ENCODE results near the gene ZBED1.
A peak's percentile ranks its signal among the peaks of the same experiment; 100 is the strongest.
"Not testable (repeated sequence)": the region's sequence is repeated elsewhere in the genome, so short reads cannot be mapped to it uniquely, and the experiment has no call there.

ZBED1 gene

GRCh38 chrX:2495595-2495994, 5.2 kb downstream of the ZBED1 start:
- no peak for DNase-seq

- DNase-seq: no peak
These were observed 8.1 kb downstream of the ZBED1 start for GRCh38 chrX:2492531-2493218.

DNA sequence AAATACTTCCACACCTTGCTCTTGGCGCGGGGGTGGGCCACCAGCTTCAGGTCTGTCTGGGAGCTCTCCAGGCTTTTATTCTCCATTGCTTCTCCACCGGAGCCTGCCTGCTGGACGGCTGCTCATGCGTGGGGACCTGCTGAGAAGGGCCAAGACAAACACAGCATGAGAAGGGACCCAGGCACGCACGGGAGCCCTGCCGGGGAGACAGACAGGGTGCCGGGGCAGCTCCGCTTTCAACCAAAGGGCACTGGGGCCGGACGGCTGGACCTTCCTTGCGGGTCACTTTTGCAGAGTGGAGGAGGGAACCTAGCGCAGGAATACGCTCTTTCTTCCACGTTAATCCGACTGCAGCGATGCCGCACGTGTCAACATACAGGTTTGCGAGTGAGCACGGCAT, 10.1 kb downstream of the ZBED1 start:
- no peak for DNase-seq

DNA sequence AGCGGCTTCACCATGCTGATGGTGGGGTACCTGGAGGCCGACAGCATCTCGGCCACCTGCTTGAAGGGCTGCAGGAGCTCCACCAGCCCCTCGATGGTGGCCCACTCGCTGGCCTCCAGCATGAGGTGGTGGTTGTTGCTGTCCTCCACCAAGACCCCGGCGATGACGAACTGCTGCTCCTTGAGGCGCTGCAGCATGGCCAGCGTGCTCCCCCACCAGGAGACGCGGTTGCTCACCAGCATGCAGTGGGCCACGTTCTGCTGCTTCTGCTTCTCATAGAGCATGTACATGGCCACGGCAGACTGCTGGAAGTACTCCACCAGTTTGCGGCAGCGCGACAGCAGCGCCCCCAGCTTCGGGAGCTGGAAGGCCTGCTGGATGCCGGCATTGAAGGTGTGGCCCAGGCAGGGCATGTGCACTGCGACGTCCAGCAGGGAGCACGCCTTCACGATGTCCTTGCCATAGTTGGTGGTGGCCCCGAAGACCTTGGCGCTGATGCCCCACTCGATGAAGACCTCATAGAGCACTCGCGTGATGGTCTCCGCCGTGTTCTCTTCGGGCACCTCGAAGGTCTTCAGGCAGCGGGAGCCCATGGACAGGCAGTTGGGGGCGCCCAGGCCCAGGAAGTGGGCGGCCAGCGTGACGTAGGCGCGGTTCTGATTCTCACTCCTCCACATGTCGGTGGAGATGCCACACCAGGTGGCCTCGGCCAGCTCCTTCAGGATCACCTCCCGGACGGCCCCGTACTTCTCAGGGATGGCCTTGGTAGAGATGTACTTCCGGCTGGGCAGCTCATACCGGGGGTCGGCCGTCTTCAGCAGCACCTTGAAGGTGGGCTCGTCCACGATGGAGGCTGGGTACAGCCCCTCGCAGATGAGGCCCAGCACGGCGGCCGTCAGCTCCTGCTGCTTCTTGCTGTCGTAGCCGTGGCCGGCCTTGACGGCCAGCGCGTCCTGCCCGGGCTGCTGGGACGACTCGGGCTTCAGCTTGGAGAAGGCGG, 11.0 kb downstream of the ZBED1 start:
- no peak for DNase-seq

DNA sequence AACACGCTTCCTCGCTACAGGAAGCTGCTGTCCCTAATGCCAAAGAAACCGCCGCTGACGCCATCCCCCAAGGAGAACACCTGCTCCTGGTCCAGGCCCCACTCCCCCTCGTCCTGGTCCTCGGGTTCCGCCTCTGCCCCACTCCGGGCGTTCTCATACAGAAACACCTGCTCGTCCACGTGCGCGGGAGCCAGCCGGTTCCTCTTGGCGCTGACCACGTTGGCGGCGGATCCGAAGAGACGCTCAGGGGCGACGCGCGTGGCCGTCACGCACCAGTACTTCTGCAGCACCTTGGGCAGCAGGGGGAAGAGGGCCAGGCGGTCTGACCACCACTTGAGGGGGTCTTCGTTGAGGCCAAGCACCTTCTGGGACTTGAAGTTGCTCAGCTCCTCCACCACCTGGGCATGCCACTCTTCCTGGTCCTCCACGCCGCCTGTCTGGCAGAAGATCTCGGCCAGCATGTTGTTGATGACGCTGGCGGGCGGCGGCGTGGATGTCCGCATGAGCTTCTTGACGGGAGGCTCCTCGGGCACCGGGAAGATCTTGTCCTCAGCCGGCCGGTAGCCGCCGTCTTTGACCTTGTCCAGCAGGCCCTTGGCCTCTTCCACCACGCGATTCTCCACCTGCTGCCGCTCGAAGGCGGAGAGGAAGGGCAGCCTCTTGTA, 12.0 kb downstream of the ZBED1 start:
- no peak for DNase-seq

DNA sequence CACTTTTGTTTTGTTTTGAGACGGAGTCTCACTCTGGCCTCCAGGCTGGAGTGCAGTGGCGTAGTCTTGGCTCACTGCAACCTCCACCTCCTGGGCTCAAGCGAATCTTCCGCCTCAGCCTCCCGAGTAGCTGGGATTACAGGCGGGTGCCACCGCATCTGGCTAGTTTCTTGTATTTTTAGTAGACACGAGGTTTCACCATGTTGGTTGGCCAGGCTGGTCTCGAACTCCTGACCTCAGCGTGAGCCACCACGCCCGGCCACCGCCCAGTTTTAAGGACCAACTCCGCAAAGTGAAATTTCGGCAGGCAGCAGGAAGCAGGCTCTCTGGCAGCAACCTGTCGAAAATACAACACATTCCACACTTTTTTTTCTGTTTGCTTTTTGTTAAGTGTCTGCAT, 13.4 kb downstream of the ZBED1 start:
- DNase-seq: no peak

DNA sequence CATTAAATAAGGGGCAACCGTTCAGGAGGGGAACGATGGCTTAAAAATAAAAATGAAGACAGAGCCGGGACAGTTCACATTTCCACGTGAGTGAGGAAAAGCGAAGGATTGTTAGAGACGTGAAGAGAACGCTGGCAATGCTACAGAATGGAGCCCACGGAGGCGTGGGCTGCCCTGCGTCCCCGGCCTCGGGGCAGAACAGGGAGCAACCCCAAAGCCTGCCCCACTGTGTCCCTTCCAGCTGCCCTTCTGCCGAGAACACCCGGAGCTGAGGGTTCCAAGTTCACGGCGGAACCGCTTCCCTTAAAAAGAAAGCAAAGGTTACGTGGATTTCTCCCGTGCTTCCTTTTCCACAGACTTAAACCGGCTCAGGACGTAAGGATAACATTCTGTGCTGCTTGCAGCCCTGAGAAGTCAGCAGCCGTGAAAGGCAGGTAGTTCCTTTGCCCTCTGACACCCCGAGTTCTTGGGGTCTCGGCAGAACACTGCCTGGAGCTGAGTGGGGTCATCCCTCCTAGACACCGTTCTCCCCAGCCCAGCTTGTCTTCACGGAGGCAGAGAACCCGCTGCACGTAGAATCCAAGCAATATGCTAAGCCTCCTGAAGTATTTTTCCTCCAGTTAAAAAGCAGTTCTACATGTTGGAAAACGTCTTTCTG, 14.2 kb downstream of the ZBED1 start:
- no peak for DNase-seq

GRCh38 chrX:2485789-2486345, 14.9 kb downstream of the ZBED1 start:
- DNase-seq: peak; percentile 23

DNA sequence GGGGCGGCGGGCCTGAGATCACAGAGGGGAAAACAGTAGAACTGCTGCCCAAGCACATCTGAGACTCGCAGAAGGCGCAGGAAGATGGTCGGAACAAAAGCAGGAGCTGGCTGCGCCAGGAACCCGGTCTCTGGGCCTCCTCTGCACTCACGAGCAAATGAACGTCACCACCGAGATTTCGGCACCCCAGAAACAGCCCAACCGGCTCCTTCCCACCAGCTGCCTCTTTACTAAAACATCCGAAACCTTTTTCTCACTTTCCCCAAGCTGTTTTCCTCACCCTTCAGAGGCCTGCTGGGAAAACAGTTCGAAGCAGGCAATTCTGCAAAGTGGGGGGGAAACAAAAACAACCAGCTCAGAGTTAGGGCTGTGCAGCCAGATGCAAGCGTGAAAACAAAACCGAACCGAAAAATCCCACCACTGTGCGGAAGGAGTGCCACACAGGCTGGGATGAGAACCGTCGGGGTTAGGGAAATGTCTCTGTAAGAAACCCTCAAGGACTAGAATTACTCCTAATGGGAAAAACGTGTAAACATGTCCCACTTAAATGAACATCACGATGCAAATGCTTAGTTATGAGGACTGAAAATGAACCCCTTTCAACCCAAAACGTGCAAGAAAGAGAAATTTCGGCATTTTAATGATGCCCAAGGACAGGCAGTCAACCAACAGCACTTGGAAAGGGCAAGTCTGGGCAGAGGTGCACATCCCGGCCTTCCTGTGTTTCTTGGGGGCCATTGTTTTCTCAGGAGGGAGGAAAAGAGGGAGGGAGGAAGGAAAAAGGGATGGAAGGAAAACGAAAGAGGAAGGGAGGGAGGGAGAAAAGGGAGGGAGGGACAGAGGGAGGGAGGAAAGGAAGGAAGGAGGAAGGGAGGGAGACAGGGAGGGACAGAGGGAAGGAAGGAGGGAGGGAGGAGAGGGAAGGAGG, 15.8 kb downstream of the ZBED1 start:
- peak; percentile 37 for DNase-seq

DNA sequence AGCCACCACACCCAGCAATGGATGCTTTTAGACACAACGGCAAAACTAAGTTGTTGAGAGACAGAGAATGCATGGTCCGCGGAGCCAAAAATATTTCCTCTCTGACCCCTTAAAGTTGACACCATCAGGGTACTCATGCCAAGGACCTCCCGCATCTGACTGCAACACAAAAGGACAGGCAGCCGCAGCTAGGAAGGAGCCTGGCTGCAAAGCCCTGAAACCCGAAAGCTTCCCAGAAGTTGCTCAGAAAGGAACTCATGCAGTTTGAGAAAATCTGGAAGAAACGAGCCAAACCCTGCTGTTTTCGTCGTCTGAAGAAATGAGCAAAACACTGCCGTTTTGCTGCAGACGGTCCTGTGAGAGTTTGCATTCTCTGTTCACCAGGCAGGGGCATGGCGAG, 16.5 kb downstream of the ZBED1 start:
- no peak for DNase-seq

DNA sequence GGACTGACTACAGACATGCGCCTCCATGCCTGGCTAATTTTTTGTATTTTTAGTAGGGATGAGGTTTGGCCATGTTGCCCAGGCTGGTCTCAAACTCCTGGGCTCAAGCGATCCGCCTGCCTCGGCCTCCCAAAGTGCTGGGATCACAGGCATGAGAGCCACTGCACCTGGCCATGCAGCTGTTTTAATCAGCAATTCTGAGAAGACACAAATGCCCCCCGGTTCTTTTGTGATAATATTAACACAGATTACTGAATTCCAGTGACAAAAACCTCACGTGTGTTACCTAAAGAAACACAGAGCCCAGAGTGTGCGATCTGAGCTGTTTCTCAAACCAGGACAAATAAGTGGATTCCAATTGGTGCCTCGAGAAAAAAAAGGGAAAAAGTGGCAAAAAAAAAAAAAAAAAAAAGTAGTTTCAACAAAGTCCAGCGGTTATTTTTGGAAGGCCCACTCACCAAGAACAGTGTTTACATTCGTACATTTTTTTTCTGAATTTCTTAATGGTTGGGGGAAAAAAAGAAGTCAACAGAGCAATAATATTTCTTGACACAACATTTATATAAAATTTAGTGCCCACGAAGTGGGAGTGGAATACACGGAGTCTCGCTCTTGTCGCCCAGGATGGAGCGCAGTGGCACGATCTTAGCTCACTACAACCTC, 17.2 kb downstream of the ZBED1 start:
- no peak for DNase-seq

- not testable (repeated sequence) for DNase-seq
These were observed 19.2 kb downstream of the ZBED1 start for GRCh38 chrX:2481597-2481996.

DNA sequence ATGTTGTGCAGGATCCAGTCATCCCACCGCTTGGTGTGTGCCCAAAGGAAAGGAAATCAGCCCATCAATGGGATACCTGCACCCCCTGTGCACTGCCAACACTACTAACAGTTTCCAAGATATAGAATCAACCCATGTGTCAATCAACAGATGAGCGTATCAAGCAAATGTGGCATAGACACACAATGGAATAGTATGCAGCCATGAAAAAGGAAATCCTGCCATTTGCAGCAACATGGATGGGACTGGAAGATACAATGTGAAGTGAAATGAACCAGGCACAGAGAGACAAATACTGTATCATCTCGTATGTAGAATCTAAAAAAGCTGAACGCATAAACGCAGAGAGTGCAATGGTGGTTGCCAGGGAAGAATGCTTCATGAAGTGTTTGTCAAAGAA, 20.8 kb downstream of the ZBED1 start:
- DNase-seq: not testable (repeated sequence)

- no peak for DNase-seq
These were observed 21.4 kb downstream of the ZBED1 start for GRCh38 chrX:2479420-2479780.

GRCh38 chrX:2478546-2479419, 22.0 kb downstream of the ZBED1 start:
- DNase-seq: no peak

- DNase-seq: not testable (repeated sequence)
These were observed 23.5 kb downstream of the ZBED1 start for GRCh38 chrX:2477313-2477712.

- DNase-seq: no peak
These were observed 25.6 kb downstream of the ZBED1 start for GRCh38 chrX:2474963-2475726.

GRCh38 chrX:2474280-2474962, 26.4 kb downstream of the ZBED1 start:
- no peak for DNase-seq

DNA sequence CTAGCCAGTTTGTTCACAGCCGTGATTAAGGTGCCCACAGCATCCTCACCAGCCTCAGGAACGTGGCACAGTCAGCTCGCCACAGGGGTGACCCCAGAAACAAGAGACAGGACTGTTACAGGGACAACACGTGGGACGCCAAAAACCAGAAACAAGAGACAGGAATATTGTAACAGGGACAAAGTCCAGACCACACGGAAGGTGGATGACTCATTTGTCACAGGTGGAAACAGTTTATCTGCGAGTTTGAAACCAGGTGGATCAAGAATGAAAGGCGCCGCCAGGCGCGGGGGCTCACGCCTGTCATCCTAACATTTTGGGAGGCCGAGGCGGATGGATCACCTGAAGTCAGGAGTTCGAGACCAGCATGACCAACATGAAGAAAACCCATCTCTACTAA, 27.7 kb downstream of the ZBED1 start:
- DNase-seq: not testable (repeated sequence)

Measured in EL (cell line).